Measurements from ENCODE around the gene PARD3.
"Not testable (repeated sequence)": the region's sequence is repeated elsewhere in the genome, so short reads cannot be mapped to it uniquely, and the experiment has no call there.

PARD3 gene

DNA sequence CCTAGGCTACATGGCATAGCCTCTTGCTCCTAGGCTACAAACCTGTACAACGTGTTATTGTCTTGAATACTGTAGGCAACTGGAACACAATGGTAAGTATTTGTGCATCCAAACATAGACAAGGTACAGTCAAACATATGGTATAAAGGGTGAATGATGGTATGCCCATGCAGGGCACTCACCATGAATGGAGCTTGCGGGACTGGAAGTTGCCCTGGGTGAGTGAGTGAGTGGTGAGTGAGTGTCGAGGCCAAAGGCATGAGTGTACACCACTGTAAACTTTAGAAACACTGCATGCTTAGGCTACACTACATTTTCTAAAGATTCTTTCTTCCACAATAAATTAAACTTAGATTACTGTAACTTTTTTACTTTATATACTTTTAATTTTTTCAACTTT, 165.7 kb downstream of the PARD3 start:
- ChIA-PET POLR2A (no interaction called here), CTCF (interaction anchor here (1.5 to 5.1 kb wide), 2 partner anchors 11 to 345 kb away, joined by 4 to 49 read pairs; no protein-coding TSS in a partner anchor)
- TF ChIP-seq, protein P1, sequence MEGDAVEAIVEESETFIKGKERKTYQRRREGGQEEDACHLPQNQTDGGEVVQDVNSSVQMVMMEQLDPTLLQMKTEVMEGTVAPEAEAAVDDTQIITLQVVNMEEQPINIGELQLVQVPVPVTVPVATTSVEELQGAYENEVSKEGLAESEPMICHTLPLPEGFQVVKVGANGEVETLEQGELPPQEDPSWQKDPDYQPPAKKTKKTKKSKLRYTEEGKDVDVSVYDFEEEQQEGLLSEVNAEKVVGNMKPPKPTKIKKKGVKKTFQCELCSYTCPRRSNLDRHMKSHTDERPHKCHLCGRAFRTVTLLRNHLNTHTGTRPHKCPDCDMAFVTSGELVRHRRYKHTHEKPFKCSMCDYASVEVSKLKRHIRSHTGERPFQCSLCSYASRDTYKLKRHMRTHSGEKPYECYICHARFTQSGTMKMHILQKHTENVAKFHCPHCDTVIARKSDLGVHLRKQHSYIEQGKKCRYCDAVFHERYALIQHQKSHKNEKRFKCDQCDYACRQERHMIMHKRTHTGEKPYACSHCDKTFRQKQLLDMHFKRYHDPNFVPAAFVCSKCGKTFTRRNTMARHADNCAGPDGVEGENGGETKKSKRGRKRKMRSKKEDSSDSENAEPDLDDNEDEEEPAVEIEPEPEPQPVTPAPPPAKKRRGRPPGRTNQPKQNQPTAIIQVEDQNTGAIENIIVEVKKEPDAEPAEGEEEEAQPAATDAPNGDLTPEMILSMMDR (IDR thresholded peaks at IDR 0.05; ENCODE audit: insufficient read depth, low read length, missing control alignments) = no peak
- DNase-seq (ENCODE audit: low read depth, low spot score) = no peak
- no peak overlapping the region for H3K4me3 ChIP-seq (ENCODE audit: low read depth, low read length)

DNA sequence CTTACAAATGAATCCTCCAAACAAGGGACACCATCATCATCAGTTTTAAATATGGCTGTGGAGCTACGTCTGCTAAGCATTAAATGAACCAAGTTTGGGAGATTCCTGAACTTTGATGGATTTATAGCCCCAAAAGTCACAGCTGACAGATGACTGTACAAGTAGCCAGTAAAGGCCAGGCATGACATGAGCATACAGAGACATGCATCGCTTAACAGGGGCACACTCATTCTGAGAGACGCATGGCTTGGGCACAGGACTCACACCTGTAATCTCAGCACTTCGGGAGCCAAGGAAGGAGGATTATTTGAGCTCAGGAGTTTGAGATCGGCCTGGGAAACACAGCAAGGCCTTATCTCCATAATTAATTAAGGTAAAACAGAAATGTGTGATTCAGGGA, 166.2 kb downstream of the PARD3 start:
- POLR2A ChIA-PET = no interaction called here
- CTCF ChIA-PET = interaction anchor here (1.5 to 5.1 kb wide), 2 partner anchors 11 to 345 kb away, joined by 4 to 49 read pairs; no protein-coding TSS in a partner anchor
- DNase-seq (ENCODE audit: low read depth, low spot score) = no peak
- TF ChIP-seq, protein P1 (IDR thresholded peaks at IDR 0.05; ENCODE audit: insufficient read depth, low read length, missing control alignments) = no peak
- H3K4me3 ChIP-seq (ENCODE audit: low read depth, low read length) = no peak overlapping the region

DNA sequence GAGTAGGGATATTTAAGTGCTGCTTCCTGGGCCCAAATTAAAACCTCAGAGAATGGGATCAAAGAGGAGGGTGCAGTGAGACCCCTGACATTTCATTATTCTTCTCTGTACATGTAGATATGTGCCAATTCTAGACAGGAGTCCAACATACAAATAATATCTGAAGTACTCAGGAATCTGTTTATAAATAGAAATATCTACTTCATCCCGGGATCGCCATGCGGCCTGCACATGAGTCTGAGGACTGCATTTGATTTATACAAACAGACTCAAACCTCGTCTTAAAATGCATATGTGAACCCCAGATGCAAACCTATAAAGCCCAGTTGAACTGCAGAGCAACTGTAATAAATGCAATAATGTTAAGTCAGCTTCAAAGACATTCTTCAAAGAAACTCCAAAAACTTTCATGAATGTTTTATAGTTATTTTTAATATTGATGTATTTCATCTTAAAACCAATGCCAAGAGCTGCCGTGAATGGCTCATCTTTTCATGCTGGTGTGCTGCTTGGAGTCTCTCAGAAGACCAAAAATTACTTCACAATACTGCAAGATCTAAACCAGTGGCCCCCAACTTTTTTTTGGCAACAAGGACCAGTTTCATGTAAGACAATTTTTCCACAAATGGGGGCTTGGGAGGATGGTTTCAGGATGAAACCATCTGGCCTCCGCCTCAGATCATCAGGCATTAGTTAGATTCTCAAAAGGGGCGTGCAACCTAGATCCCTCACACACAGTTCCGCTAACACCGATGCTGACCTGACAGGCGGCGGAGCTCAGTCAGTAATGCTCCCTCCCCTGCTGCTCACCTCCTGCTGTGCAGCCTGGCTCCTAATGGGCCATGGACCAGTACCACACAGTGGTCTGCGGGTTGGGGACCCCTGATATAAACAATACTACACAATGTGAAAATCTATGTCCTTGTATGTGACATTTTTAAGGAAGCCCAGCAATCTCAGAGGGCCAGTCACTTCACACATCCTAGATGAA, 166.9 kb downstream of the PARD3 start:
- no peak overlapping the region for H3K4me3 ChIP-seq (ENCODE audit: low read depth, low read length)
- no peak for DNase-seq (ENCODE audit: low read depth, low spot score)
- TF ChIP-seq, protein P1 (IDR thresholded peaks at IDR 0.05; ENCODE audit: insufficient read depth, low read length, missing control alignments) = no peak
- POLR2A ChIA-PET = no interaction called here
- CTCF ChIA-PET = interaction anchor here (1.5 to 5.1 kb wide), 3 partner anchors 8 to 346 kb away, joined by 4 to 49 read pairs (median 42); no protein-coding TSS in a partner anchor

DNA sequence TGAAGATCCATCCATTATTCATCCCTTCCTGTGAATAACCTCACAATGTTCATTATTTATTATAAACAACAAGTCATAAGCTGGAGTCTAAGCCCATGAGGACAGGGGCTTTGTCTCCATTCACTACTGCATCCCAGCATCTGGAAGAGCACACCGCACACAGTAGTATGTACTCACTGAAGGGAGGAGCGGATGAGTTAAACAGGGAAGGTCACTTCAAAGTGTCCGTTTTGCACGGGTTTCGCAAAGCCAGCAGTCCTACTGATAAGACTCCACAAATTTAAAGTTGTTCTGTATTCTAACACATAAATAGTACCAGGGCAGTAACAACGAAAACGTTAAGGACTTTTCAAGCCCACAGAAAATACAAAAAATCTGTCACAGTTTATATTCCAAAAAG, 167.9 kb downstream of the PARD3 start:
- TF ChIP-seq, protein P1 (IDR thresholded peaks at IDR 0.05; ENCODE audit: insufficient read depth, low read length, missing control alignments) = no peak
- no peak for DNase-seq (ENCODE audit: low read depth, low spot score)
- H3K4me3 ChIP-seq (ENCODE audit: low read depth, low read length) = no peak overlapping the region
- CTCF ChIA-PET = interaction anchor here (5.1 kb wide), 2 partner anchors 9 kb away, joined by 42 to 49 read pairs; no protein-coding TSS in a partner anchor
- POLR2A ChIA-PET = no interaction called here

DNA sequence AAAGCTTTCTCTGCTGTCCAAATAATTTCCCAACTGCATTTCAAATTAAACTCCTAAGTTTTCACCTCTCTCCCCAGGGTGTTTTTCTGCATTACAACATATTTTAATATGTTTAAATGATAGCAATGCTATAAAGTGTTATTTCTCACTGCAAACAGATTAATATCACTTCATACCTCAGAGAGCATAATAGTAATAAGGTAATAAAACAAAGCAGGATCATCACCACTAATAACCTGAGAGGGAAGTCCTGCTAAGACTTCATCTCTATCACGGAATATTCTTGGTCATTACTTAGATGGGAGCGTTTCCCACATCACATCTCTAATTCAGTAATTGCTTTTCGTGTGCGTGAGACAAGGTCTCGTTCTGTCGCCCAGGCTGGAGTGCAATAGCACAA, 168.8 kb downstream of the PARD3 start:
- H3K4me3 ChIP-seq (ENCODE audit: low read depth, low read length) = no peak overlapping the region
- ChIA-PET POLR2A (no interaction called here), CTCF (interaction anchor here (1.1 to 5.1 kb wide), 3 partner anchors 8 to 14 kb away, joined by 3 to 49 read pairs (median 42); no protein-coding TSS in a partner anchor)
- no peak for DNase-seq (ENCODE audit: low read depth, low spot score)
- TF ChIP-seq, protein P1 (IDR thresholded peaks at IDR 0.05; ENCODE audit: insufficient read depth, low read length, missing control alignments) = no peak

DNA sequence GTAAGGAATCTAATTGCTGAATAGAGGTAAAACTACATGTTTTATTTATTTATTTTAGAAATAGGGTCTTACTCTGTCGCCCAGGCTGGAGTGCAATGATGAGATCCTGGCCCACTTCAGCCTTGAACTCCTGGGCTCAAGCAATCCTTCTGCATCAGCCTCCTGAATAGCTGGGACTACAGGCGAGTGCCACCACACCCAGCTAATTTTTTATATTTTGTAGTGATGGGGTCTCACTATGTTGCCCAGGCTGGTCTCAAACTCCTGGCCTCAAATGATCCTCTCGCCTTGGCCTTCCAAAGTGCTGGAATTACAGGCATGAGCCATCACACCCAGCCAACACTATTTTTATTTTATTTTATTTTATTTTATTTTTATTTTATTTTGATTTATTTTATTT, 170.3 kb downstream of the PARD3 start:
- POLR2A ChIA-PET; DNase-seq (ENCODE audit: low read depth, low spot score): not testable (repeated sequence)
- CTCF ChIA-PET = interaction anchor here (5.1 kb wide), 1 partner anchor 11 kb away, joined by 42 read pairs; no protein-coding TSS in a partner anchor

More for the DNA sequence above, 170.3 kb downstream of the PARD3 start:
- H3K4me3 ChIP-seq (ENCODE audit: low read depth, low read length) = not testable (repeated sequence)

Data from AG04449 (cell line).